Measurements from ENCODE around the gene CNTNAP1. TPM values are rescaled to one million over a fixed set of nuclear protein-coding genes. Genes with fewer than 3 reads are reported as not detected.
A peak's percentile ranks its signal among the peaks of the same experiment; 100 is the strongest.

The CNTNAP1 gene
- total RNA-seq, 2 experiments from 2014 or later: 4.4 to 4.5 TPM

- H3K9me3 ChIP-seq (ENCODE audit: control insufficient read depth in 1 of 2, insufficient read depth in 1 of 2, low read length in 2 of 2): no peaks in the 10 kb centered on the region
- DNase-seq (no peak), ATAC-seq (ENCODE audit: poor library complexity) (no peak)
- Mint-ChIP-seq H3K4me1 (ENCODE audit: low read depth) (peaks cover 36% of the 10 kb centered on the region), H3K36me3 (ENCODE audit: low read depth) (peaks cover 95% of the 10 kb centered on the region), H3K27ac (no peak overlapping the region), H3K27me3 (no peaks in the 10 kb centered on the region), H3K9me3 (no peaks in the 10 kb centered on the region), H3K4me3 (no peak overlapping the region)
- H3K36me3 ChIP-seq (ENCODE audit: insufficient read depth, low read length): peaks cover 87% of the 10 kb centered on the region
- intact Hi-C loops (cut with DNase I, micrococcal nuclease): no loop called here
- ChIA-PET CTCF (no interaction called here), POLR2A (interaction anchor here (0.7 kb wide), 1 partner anchor 794 kb away, joined by 3 read pairs; no protein-coding TSS in a partner anchor)
- H3K27me3 ChIP-seq (ENCODE audit: control insufficient read depth in 1 of 2, insufficient read depth in 2 of 2, low read length in 2 of 2): no peaks in the 10 kb centered on the region
- H3K4me1 ChIP-seq (ENCODE audit: insufficient read depth, low read length): peaks cover 54% of the 10 kb centered on the region
- H3K4me3 ChIP-seq (ENCODE audit: low read length): no peak overlapping the region
- no peak overlapping the region for H3K27ac ChIP-seq (ENCODE audit: low read depth in 1 of 2, low read length in 2 of 2)
- TF ChIP-seq CTCF (IDR thresholded peaks at IDR 0.05): no peak
Observed at GRCh38 chr17:42704490-42704836, 22.1 kb downstream of the CNTNAP1 start.

DNA sequence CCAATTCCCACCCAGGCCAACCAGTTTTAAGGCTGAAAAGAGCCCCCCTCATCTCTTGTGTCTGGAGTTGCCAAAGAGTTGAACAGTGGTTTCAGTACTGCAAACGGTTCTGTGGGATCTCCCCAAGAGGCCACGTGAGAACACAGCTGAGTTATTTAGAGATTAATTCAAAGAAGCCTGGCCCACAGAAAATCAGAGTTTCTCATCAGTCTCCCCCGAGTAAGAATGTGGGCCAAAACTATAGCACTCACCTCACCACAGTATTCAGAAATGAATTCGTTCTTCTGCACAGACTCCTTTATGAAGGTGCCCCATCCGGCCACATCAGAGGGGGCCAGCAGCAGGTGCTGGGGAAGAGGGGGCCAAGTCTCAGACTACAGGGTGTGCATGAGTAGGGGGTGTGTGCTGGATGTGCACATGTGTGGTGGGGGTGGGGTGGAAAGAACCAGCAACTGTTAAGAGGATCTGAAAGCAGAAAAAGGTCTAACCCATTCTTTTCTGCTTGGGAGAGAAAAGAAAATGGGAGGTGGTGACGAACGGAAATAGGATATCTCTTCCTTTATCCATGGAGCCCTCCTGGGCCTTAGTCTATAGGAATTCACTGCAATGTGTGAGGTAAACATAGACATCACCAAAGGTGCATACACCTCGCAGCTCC, 22.6 kb downstream of the CNTNAP1 start:
- intact Hi-C loops (cut with DNase I, micrococcal nuclease): no loop called here
- ChIA-PET POLR2A (interaction anchor here (0.7 kb wide), 1 partner anchor 795 kb away, joined by 3 read pairs; no protein-coding TSS in a partner anchor), CTCF (no interaction called here)
- no peak for TF ChIP-seq CTCF (IDR thresholded peaks at IDR 0.05)
- Histone ChIP-seq H3K36me3 (ENCODE audit: insufficient read depth, low read length) (peaks cover 92% of the 10 kb centered on the region), H3K4me1 (ENCODE audit: insufficient read depth, low read length) (peaks cover 59% of the 10 kb centered on the region), H3K27ac (ENCODE audit: low read depth in 1 of 2, low read length in 2 of 2) (no peak overlapping the region), H3K9me3 (ENCODE audit: control insufficient read depth in 1 of 2, insufficient read depth in 1 of 2, low read length in 2 of 2) (no peaks in the 10 kb centered on the region), H3K4me3 (ENCODE audit: low read length) (no peak overlapping the region), H3K27me3 (ENCODE audit: control insufficient read depth in 1 of 2, insufficient read depth in 2 of 2, low read length in 2 of 2) (no peaks in the 10 kb centered on the region)
- Mint-ChIP-seq H3K36me3 (ENCODE audit: low read depth) (peaks cover 96% of the 10 kb centered on the region), H3K27me3 (no peaks in the 10 kb centered on the region), H3K4me3 (no peak overlapping the region), H3K4me1 (ENCODE audit: low read depth) (peaks cover 36% of the 10 kb centered on the region), H3K27ac (no peak overlapping the region), H3K9me3 (no peaks in the 10 kb centered on the region)
- DNase-seq (no peak), ATAC-seq (ENCODE audit: poor library complexity) (no peak)

- Histone ChIP-seq H3K4me3 (ENCODE audit: low read length) (no peak overlapping the region), H3K27me3 (ENCODE audit: control insufficient read depth in 1 of 2, insufficient read depth in 2 of 2, low read length in 2 of 2) (no peaks in the 10 kb centered on the region), H3K27ac (ENCODE audit: low read depth in 1 of 2, low read length in 2 of 2) (no peak overlapping the region), H3K36me3 (ENCODE audit: insufficient read depth, low read length) (peaks cover 92% of the 10 kb centered on the region), H3K4me1 (ENCODE audit: insufficient read depth, low read length) (peaks cover 60% of the 10 kb centered on the region), H3K9me3 (ENCODE audit: control insufficient read depth in 1 of 2, insufficient read depth in 1 of 2, low read length in 2 of 2) (no peaks in the 10 kb centered on the region)
- peaks cover 95% of the 10 kb centered on the region for H3K36me3 Mint-ChIP-seq (ENCODE audit: low read depth)
- H3K4me1 Mint-ChIP-seq (ENCODE audit: low read depth): peaks cover 36% of the 10 kb centered on the region
- H3K9me3 Mint-ChIP-seq: no peaks in the 10 kb centered on the region
- H3K27ac Mint-ChIP-seq: peak overlapping the region; percentile 23
- ChIA-PET CTCF (interaction anchor here (0.9 to 1.2 kb wide), 2 partner anchors 57 to 128 kb away, joined by 3 to 4 read pairs; no protein-coding TSS in a partner anchor), POLR2A (interaction anchor here (0.7 to 1.1 kb wide), 5 partner anchors 27 to 789 kb away, joined by 3 to 6 read pairs (median 3); partner anchors contain the start of genes EZH1, RETREG3 and TUBG1)
- no peak for TF ChIP-seq CTCF (IDR thresholded peaks at IDR 0.05)
- intact Hi-C loops (cut with DNase I, micrococcal nuclease): no loop called here
- no peaks in the 10 kb centered on the region for H3K27me3 Mint-ChIP-seq
- DNase-seq (peak in 13 of 14 experiments; percentile 24 to 79 (median 40)), ATAC-seq (ENCODE audit: poor library complexity) (peak; percentile 90)
- H3K4me3 Mint-ChIP-seq: peak overlapping the region; percentile 56
Observed at GRCh38 chr17:42706732-42707131, 24.4 kb downstream of the CNTNAP1 start.
